SIG-M5 treated with dmso at 0.1 percent for 504 hours (cell line): Measurements from ENCODE around the gene RALGAPA2.

Source experiments
- DNase-seq: peaks from one replicate; lab custom pipeline; 2025; ENCODE audit not compliant: unreplicated experiment; lab: John Stamatoyannopoulos, UW

Gene RALGAPA2

DNA sequence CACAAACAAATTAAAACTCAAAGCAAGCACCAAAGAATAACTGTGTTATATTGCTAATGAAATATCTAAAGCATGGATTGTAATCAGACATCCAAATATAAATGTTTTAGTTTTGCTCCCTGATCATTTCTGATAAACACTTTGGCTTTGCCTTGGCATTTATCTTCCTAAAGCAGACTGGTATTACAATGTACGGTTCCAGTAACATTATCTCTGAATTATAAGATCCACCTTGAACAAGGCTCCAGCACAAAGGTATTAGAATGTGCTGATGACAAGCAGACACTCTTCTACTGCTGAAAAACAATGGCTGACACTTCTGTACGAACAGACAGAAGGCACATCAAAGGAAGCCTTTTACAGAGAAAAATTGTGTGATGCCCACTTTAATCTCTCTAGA, 270.0 kb downstream of the RALGAPA2 start:
- no peak for DNase-seq

DNA sequence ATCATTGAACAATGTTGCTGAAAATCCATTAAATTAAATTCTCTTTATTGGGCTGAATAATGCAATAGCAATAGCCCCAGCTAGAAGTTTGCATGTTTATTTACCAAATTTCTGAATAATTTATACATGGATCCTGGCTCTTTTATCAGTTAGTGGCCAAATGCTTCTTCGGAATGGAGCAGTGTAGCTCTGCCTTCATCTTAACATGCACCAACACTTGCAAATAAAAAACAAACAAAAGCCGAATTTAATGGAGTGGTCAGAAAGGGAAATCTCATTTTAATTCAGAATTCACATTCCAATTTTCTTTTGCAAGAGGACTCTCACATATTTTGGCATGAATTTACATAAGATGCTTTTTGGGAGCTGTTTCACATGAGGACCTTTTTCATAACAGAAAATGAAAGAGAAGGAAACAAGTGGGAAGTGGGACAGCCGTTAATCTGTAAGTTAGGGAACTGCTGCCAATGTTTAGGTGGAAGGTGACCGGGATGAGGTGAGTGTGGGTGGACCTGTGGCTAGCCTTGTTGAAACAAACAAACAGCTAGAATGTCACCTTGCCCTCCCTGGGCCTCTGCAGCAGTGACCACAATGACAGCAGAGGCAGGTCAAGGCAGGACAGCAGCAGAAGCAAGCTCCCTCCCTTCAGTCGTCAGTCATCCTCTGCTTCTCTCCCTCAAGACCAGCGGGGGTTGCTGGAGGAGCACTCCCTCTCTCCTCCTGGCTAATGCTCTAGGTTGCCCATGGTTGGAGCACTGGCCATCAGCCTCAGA, 271.4 kb downstream of the RALGAPA2 start:
- no peak for DNase-seq

DNA sequence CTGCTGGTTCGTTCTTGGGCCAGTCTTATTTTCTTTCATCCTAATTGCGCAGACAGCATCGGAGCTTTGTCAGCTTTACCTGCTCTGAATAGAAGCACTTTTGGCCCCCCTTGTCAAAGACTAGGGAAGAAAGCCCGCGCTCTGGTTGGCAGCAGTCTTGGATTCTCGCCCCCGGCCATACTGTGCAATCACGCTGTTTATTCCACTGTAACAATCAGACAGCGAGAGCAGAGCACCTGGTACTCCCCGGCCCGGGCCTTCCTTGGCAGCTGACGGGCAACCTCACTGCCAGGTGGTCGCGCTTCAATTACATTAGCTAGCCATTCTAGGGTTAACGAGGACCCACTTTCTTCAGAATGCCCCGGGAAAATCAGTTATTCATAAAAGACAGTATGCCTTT, 272.0 kb downstream of the RALGAPA2 start:
- no peak for DNase-seq

DNA sequence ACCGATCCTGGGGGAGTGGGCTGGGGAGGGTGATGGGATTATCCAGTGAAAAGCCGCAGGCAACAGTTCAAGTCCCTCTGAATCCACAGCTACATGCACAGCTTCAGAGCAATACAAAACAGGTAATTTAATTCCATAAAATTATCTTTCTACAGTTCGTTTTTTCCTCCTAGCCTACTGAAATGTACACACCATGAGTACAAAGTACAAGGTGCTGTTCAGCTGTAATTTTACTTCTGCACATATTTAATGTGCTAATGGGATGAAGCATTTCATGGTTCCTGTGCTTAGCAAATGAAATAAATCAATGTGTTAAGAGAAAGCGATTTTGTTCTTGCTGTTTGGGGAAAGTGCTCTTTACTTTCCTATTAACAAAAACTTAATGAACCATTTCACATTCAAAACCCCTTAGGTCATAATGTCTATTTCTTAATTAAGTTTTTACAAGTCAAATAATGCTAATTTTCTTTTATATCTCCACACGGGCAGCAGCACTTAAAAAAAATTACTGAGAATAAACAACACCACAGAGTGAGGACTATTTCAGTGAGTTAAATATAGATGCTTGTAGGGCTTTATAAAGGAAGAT, 272.7 kb downstream of the RALGAPA2 start:
- no peak for DNase-seq

DNA sequence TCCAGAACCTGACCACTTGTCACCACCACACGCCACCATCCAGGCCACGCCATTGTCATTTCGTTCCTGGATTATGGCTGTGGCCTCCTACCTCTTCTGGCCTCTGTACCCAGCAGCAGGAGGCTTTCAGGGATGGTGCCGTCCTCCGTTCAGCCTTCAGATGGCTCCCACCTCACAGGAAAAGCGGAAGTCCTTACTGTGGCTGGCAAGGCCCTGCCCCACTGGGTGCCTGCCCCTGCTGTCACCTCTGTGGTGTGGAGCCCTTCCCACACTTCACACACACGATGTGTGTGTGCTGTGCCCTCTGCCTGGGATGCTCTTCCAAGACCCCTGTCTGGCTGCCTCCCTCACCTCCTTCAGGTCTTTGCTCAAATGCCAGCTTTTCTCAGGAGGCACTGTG, 275.1 kb downstream of the RALGAPA2 start:
- no peak for DNase-seq

DNA sequence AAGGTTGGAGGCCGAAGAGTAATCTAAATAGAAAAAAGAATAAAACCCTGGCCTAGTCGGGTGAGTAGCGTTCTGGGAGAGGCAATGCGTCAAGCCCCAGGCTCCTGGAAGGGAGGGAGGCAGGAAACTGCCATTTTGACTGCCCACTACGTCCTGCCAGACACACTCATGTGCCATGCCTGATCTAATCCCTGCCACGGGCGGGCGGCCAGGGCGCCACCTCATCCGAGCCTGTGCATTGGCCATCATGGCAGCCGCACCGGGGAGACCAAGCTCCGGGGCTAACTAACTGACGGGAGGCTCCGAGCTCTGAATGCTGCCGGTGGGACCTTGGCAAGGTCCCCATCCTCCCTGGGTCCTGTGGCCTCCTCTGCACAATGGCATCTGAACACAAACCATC, 275.8 kb downstream of the RALGAPA2 start:
- DNase-seq: no peak

DNA sequence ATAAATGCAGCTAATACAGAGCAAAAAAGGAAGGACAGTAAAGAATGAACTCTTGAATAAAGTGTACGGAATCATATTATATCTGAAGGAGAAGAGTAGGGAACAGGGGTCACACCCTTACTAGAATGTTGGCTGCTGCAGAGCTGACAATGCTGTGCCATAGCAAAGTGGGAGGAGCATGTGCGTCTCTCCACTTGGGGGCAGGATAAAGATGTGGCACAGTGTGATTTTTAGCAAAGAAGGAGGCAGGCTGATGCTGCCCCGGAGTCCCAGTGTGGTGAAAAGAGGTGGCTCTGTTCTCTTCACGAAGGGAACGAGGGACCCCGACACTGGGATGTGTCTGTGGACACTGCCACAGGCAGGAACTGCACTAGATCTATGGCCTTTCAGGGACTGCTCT, 277.0 kb downstream of the RALGAPA2 start:
- DNase-seq: no peak

DNA sequence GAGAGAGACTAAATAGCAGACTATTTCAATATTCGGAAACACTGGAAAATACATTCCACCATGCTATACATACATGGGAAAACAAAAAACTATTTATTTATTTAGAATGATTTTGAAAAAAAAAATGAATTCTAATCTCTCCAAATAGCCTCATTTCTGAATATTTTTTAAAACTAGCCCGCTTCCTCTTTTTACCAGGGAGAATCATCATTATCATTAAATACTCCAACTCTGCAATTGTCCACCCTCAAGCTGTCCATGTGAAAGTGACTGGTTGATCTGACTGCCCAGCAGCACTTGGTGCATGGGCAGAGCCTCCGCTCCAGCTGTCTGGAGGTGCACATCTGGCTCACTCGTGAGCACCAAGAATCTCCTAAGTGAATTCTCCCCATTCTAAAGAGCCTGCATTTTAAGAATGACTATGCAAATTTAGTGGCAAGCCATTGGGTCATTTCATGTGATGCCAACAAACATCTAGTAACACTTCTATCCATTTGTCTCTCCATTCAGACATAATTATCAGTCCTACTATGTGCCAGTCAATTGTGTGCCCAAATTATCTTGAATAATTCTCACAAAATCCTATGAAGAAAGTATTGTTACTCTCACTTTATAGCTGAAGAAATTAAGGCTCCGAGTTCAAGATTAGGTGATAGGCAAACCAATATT, 279.7 kb downstream of the RALGAPA2 start:
- DNase-seq: no peak

DNA sequence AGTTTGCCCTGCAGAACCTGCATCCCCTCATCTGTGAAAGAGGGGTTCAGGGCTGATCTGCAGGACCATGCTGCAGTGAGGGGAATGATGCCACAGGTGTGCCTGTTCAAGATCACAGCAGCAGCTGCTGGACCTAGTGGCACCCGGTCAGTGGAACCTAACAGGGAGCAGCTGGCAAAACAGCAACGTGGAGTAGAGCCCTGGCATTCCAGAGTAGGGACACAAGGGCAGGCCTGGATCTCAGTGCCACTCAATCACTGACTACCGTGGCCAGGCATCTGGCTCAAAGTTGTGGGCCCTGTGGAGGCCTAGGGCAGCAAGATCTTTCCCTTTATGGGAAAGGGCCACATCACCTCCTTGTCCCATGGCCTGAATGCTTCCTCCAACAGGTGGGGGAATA, 282.4 kb downstream of the RALGAPA2 start:
- DNase-seq: no peak

DNA sequence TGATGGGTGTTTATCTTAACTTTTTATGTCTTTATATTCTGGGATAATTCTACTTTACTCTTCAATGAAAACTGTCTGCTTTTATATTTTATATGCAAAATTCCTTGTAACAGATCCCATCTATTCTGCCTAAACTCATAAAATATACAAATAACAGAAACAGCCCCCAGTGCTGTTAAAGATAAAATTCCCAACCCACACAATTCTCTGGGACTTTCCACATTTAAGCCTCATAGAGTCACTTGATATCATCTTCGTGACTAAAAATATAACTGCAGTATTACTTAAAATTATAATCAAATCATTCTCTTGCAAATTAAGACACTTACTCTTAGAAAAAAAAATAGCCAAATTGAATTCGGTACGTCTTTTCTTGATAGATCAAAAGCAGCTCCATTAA, 284.4 kb downstream of the RALGAPA2 start:
- no peak for DNase-seq

DNA sequence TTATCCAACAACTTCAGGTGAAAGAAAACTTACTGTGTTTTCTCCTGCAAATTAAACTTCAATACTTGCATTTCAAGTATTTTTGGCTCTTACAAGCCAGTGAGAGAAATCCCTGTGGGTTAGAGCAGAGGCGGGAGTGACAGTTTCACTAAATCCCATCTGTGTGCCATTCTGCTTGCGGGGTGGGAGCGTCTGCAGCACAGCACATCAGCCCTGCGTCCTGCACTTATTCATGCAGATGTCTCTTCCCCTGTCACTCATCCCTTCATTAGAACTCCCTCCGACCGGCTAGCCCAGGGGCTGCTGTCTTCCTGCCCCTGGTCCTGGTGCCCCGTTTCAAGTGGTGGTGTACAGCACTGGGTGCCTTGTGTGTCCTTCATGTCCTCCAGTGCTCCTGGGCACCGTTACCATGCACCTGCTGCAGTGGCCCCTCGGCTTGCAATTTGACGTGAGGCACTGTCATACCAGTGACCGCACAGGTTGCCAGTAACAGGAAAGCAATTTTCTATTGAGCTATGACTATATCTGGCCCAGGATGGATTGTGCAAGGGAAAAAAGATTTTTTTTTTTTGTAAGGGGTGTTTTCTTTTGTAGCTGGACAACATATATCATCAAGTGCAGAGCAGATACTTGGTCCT, 285.1 kb downstream of the RALGAPA2 start:
- DNase-seq: no peak

DNA sequence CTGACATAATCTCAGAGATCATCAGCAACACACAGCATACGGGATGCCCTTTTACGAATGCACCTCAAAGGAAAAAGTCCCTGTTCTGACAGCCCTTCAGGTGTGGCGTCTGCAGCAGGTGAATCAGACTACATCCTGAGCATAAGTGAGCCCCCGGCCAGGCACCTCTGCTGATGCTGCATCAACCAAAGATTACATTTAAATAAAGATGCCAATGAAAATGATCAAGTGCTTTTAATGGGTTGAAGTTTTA, 285.9 kb downstream of the RALGAPA2 start:
- DNase-seq: no peak

DNA sequence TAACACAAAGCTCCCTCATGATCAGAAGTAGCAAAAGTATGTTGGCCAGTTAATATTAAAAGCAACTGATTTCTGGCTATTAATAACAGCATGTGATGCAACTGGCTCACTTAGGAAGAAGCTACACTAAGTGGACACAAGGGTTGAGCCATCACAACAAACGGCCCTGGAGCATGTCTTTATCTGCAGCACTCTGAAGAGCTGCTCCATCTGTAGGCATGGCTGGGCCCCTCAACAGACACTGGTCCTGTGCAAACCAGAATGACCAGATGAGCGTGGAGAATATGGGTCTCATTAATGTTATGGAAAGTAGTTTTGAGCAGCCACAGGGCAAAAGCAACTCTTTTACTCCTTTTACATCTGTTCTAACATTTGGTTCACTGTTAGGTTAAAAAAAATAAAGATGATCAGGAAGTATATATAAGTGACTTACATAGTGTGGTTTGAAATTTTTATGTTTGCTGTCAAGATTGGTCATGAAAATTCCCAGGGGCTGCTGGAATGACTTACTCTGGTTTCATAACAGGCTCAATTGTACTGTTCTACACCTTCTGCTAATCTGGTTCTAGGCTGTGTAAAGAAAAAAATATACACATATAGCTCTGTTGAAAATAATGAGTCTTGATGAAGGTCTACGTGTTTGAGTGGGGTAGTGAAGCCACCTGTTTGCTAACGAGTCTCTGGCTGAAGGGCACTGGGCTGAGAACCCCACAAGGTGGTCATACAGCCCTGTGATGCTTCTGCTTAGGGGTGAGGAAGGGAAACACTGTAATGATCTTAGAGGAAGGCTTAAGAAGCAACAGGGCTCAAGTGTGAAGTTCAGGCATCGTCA, 286.4 kb downstream of the RALGAPA2 start:
- no peak for DNase-seq

DNA sequence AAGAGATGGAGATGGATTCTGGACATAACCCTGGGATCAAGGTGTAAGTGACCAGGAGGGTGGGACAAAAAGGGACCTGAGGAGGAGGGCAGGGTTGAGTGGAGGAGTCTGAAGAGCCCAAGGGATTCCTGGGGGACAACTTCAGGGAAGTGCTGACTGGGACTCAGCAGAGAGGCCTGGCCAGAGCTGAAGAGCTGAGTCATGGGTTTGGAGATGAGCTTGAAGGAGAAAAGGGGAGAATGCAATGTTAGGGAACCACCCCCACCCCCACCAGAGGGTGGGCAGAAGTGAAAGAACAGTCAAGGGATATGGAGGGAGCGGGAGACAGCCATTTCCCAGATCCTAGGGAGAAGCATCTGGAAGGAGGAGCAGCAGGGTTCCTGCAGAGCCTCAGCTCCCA, 289.3 kb downstream of the RALGAPA2 start:
- DNase-seq: no peak

DNA sequence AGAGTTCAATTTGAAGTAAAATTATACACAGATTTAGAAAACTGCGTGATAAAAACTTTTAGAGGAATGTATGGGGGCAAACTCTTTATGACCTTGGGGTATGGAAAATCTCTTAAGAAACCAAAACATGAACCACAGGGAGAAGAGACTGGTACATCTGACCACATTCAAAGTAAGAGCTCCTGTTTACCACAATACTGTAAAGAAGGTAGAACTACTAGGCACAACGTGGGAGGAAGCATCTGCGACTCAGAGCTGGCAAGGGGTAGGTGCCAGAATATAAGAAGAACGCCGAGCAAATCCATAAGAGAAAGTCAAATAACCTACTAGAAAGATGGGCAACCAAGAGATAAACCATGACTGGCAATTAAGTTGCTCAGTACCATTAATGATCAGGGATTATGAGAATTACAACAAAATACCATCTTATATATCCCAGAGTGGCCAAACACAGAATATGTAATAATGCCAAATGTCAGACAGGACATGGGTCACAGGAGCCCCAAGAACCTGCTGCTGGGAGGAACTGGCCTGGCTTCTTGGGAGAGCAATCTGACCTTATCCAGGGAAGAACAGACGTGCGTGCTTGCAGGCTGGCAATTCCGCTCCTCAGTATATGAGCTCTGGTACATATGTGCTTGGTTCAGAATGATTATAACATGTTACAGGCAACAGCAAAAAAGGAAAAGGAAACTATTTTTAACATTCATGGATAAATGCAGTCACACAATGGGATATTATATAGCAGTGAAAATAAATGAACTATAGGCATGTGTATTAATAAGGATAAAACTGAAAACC, 294.4 kb downstream of the RALGAPA2 start:
- no peak for DNase-seq

DNA sequence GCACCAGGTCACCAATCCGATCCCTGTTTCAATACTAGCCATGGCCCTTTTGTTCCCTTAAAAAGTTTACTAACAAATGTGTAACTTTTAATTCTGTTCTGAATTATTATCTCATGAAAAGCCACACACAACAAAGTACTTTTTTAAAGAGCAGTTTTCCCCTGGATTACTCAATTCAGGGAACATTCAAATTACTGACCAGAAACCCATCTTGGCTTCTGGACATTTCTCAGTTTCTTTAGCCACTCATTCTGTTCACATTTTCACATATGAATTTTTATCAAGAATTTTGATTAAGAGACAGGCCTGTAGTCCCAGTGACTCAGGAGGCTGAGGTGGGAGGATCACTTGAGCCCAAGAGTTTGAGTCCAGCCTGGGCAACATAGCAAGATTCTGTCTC, 297.1 kb downstream of the RALGAPA2 start:
- DNase-seq: no peak

DNA sequence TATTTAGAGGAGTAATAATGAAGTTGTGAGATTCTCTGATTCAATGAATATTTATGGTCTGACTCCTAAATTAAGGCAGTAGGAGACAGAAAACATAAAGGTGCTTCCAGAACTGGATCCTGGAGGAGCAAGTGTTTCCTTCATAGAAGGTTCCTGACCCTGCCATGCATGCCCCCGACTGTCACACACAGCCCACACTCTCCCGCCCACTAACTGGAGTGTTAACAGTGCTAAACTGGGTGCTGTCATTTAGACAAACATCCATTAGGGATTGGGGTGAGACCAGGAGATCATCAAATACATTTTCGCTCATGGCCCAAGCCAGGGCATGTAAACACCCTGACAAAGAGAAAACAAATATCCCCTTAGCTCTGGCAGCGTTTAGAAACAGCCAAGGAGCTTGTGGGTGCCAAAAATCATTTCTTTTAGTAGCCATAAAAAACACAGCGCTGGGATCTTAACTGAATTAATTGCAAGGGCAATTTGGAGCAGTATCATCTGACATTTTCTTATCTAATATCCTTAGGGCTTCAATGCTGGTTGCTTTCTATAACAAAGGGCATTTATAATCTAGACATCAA, 297.7 kb downstream of the RALGAPA2 start:
- DNase-seq: no peak

DNA sequence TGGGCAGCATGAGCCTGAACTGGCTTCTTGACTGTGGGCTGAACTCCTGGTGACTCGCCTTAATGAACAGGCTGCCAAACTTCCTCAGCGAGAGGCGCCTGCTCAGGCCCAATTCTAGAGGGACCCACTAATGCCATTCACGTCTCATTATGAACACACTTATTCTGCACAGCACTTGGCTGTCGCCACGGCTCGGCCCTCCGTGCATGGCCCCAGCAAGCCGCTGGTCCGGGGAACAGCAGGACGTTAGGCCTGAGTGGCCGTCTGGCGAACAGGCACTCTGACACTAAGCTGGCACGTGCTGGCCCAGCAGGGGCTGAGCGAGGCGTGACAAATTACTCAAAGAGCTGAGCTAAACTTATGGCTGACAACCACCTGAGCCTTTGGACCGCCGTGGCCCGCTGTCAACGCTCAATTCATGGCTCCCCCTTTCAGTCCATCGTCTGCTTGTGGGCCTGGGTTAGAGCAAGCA, 298.6 kb downstream of the RALGAPA2 start:
- DNase-seq: no peak

DNA sequence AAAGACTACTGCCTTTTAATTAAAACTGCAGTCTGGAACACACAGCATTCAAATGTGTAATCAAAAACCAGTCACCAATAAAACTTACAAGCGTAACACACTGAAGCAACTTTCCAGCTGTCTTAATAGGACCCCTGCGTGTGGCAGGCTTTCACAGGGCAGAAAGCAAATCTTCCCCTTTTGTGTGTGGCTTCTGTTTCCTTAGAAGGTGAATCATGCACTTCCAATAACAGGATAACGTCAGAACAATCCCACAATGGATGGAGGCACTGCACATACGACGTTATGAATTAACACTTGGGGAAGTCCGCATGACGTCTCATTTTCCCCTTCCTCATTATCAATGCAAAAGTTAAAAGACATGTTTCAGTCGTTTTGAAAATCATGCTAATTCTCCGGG, 299.7 kb downstream of the RALGAPA2 start:
- DNase-seq: no peak

DNA sequence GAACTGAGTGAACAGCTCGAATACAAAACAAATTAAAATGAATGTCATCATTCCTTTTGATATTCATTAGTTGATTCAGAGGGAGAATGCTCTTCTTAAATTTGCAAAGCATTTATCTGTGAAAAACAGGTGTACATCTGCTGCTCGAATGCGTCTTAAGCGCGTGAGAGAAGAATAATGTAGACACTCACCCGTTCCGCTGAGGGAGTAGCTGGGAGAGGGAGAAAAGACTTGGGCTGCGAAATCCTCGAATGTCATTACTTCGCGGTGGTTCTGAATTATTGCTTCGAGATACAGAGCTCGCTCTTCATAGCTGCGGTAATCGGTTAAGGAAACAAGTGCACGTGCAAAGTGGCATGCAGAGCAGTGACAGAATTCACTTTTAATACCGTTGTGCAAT, 300.6 kb downstream of the RALGAPA2 start:
- no peak for DNase-seq
